HG03354 (cell line): Measurements from ENCODE around the gene RPS8.
"Not testable (repeated sequence)": the region's sequence is repeated elsewhere in the genome, so short reads cannot be mapped to it uniquely, and the experiment has no call there.

Experiments
- ATAC-seq: cut with Tn5 transposase; IDR thresholded peaks from one replicate; pipeline ENCODE4 v1.9.1; 2021; ENCODE audit warnings: mild to moderate bottlenecking; ENCODE audit not compliant: unreplicated experiment, poor library complexity, severe bottlenecking

RPS8 gene

DNA sequence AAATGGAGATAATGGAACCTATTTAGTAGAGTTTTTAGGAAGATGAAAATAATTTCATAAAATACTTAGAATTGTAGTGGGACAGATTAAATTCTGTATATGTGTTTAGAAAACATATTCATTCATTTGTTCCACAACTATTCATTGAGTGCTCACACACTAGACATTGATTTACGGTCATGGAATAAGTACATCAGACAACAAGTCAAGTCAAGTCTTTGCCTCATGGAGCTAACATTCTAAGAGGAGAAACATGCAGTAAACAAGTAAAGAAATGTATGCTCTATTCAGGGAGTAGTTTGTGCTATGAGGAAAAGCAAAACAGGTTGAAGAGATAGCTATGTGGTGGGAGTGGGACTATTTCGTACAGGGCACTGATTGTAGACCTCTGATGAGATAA, 42.0 kb downstream of the RPS8 start:
- ATAC-seq: no peak

DNA sequence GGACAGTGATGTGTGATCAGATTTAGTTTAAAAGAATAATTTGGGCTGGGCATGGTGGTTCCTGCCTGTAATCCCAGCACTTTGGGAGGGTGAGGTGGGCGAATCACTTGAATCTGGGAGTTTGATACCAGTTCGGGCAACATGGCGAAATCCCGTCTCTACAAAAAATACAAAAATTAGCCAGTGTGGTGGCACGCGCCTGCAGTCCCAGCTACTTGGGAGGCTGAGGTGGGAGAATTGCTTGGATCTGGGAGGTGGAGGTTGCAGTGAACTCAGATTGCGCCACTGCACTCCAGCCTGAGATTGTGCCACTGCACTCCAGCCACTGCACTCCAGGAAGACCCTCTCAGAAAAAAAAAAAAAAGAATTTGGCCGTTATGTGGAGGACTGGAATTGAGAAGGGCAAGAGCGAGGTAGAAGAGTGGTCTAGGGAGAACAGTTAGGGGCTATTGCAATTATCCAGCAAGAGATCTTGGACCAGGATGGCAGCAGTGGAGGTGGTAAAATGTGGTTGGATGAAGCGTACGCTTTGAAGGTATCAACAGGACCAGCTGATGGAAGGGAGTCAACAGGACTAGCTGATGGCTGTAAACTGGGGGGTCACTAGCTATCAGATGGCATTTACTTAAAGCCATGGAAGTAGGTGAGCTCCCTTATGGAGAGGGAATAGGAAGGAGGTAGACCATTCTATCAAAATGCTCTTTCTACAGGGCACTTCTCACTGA, 42.6 kb downstream of the RPS8 start:
- ATAC-seq: no peak

DNA sequence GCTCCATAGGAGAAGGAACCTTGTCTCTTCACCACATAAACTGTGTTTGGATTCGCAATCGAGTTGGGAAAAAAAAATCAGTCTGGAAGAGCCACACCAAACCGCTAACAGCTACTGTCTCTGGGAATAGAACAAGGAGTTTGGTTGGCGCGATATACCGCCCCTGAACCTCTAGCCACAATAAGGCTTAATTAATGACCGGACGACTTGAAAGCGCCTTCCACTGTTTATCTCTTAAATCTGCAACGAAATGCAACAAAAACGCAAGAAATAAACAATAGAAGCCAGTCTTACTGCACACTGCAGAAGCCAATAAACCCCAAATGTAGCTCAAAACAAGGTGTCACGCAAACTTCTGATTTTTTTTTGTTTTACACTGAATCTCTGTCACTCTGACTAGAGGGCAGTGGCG, 43.9 kb downstream of the RPS8 start:
- no peak for ATAC-seq

DNA sequence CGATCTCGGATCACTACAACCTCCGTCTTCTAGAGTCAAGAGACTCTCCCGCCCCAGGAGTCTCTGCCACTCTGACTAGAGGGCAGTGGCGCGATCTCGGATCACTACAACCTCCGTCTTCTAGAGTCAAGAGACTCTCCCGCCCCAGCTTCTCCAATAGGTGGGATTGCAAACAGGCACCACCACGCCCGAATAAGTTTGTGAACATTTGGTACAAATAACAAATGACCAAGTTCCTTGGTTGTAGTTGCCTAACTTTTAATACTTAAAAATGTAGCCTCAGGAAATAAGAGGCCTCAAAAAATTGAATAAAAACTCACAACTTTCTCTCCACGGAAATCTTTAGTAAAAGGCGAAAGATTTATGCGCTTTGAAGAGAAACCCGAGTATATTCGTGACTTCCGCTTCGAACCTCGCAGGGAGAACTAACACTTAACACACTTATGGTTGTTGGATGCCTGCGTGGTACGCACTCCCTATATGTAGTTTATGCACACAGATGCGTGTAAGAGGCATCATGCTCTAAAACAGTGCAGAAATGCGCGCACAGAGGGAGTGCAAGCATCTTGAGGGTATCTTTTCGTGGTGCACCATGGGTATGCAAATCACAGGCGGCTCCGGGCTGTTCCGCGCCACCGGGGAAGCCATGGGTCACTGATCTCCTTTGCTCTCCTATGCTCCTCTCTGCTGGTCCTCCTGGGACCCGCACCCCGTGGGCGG, 44.4 kb downstream of the RPS8 start:
- ATAC-seq: peak; percentile 79

DNA sequence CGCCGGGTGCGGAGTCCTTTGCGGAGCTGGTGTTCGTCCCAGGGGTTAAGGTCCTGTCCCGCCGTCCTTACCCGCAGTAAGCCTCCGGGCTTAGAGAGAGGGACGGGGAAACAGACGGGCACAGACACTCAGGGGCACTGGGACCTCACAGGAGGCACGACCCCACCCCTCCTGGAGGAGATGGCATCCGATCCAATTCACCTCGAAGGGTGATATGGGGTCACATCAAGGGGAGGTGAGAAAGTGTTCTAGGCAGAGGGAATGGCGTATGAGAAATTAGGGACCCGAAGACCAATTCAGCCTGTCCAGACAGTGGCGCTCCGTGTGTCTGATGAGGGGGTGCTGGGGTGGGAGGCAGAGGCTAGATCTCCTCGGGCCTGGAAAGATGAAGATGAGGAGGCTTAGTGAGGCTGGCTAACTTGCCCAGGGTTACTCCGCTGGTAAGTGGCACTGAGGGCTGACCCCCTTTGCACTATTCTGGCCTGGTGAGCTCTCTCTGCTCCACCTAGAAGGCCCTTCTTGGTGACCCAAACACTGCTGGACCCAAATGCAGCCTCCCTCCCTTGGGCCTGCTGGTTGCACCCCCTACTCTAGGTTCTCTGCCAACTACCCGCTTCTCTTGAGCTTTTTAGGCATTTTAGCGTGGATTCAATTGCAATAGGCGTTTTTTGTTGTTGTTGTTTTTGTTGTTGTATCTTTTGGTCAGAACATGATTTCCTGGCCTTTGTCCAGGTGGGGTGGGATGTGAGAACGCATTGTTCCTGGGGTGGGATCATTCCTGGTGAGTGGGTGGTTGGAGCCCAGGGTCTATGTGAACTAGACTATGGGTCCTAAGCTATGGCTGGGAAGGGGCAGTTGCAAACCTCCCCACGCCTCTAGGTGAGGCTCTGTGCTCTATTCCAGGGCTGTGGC, 45.2 kb downstream of the RPS8 start:
- ATAC-seq: peak; percentile 12

DNA sequence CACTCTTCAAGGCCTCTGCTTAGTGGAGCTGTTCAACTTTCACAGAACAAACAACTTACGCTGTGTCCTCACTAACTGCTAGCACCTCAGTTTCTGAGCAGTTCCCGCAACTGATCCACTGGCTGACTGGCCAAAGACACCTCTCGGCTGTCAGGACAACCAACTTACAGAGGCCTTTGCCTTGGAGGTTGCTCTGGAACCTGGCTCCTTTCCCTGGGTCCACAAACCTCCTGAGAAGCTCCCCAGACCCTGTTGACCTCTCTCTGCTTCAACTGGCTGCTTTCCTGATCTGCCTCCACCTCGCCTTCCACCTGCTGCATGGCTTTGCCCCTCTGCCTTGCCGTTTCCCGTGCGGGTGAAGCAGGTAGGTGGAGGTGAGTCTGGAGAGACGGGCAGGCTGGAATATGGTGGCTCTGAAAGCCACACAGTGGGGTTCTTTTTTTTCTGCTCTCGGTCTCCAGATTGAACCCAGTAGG, 45.9 kb downstream of the RPS8 start:
- no peak for ATAC-seq

DNA sequence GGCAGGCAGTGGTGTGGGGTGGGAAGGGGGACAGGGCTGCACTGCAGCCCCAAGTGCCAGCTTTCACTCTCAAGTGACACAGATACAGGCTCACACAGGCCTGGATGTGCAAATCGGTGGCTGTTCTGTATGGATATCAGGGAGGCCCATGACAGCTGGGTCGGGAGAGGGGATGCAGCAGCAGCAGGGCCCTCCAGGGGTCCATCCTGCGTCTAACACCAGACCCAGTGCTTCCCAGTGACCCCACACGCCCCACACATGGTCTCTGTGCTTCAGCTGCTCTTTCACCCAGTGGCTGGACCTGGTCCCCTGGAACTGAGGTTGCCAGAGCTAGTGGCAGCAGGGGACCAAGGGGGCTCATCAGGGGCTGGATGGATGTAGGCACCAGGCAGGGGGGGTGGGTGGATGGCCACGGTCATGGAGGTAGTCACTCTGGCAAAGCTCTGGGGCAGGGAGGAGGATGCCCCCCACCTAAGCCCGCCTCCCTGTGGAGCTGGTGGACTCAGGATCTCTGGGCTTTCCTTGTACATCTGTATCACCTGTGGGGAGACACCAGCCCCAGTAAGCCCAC, 46.9 kb downstream of the RPS8 start:
- ATAC-seq: no peak

DNA sequence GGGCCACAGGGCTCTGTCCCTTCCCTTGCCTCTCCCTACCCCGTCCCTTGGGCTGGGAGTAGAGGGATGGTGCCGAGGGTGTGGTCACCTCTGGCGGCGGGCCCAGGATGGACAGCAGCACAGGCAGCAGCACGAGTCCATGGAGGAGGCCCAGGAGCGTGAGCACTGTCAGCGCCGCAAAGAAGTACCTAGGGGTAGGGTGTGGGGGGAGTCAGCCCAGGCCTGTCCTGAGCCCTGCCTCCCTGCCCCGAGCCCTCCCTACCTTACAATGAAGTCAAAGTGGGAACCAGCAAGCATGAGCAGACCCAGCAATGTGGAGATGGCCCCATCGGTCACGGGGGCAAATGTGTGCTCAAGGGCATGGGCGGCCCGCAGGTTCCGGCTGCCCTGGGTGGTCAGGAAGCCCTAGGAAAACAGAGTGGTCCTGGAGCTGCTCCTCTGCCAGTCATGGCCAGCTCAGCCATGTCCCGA, 47.7 kb downstream of the RPS8 start:
- ATAC-seq: no peak

DNA sequence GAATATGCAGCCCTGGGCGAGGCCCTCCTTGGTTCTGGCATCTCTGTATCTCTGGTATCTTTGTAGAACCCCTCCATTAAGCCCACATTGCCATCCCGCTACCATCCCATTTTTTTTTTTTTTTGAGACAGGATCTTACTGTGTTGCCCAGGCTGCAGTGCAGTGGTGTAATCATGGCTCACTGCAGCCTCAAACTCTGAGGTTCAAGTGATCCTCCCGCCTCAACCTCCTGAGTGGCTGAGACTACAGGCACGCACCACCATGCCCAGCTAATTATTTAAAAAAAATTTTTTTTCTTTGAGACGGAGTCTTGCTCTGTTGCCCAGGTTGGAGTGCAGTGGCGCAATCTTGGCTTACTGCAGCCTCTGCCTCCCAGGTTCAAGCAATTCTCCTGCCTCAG, 49.1 kb downstream of the RPS8 start:
- ATAC-seq: not testable (repeated sequence)

DNA sequence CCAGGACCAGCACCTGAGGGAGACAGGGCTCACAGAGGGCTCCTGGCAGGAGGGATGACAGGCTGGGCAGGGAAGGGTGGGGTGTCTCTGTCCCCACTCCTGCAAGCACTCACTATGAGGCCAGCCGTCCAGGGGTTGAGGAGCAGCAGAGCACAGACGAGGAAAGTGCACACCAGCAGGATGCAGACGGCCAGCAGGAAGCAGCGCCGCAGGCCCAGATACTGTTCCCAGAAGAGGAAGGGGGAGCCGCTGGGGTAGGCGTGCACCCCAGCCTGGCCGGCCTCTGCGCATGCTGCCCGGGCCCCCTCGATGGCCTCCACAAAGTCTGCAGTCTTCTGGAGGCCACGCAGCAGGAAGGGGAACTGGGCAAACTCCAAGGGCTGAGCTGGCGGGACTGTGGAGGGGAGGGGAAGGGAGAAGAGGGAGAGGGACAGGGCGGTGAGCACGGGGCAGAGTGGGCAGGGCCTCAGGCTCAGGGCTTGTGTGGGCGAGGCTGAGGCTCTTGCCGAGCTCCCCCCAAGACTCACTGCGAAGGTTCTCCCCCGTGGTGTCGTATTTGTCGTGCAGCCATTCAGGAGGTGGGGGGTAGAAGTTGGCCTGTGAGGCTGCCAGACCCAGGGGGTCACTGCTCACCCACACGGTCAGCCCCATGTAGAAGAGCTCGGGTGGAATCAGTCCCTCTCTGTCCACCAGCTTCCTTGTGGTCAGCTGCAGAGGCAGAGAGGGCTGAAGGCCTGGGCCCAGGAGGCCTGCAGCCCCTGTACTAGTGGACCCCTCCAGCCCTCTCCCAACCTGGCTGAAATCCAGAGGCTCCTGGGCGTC, 51.2 kb downstream of the RPS8 start:
- ATAC-seq: no peak

DNA sequence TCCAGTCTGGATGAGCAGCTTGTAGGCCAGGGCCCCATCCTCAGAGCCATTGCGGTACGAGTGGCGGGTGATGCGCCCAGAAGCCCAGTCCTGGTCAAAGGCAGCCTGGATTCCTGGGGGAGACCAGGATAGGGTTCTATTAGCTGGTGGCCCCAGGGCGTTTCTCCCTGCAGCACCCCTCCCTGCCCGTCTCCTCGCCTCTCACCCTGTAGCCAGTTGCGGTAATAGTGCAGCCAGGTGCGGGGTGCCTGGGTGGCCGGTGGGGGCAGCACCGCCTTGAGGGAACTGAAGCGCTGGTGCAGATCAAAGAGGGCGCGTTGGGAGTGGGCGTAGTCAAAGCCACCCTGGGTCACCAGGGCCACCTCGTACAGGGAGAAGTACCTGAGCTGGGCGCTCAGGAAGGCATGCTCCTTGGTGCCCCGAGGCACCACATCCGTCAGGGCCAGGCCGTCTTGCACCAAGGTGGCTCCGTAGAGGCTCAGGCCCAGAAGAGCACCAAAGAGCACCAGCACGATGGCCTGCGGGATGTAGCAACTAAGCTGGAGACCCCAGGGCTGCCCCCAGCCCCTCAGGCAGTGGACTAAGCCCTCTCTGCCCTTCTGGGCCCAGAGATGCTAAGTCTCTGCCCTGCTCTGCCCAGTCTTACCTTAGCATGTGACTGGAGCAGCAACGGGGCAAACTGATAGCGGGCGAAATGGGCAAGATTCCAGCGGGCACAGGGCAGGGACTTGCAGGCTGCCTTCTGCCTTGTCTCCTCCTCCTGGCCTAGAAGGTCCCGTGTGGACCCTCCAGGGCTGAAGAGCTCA, 52.1 kb downstream of the RPS8 start:
- no peak for ATAC-seq

DNA sequence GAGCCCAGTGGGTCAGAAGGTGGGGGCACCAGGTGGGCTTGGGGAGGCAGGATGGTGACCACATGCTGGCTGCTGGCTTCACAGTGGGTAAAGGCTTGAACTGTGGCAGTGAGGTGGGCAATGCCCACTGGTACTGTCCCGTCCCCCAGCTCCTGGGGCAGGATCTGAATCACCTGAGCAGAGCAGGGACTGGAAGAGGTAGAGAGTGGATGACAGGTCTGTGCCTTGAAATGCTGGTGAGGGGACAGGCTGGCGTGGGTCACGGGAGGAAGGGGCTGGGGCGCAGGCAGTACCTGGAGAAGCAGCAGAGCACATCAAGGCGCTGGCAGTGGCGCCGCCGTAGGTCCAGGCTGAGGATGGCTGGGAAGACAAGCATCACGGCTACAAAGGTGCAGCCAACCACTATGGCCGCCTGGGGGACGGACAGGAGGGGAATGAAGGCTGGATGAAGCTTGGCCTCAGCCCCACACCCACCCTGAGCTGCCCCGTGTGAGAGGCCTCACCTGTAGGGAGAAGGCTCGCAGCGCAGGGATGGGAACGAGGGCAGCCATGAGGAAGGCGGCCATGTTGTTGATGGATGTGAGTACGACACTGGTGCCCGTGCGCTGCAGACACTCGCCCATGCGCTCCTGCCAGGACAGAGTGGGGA, 52.8 kb downstream of the RPS8 start:
- ATAC-seq: no peak
